HG03103 (cell line): ENCODE measurements around the gene SYDE2.
A peak's percentile ranks its signal among the peaks of the same experiment; 100 is the strongest.
"Not testable (repeated sequence)": the region's sequence is repeated elsewhere in the genome, so short reads cannot be mapped to it uniquely, and the experiment has no call there.

ENCODE experiments used
- ATAC-seq: cut with Tn5 transposase; IDR thresholded peaks from one replicate; pipeline ENCODE4 v1.9.1; 2021; ENCODE audit warnings: low read depth; ENCODE audit not compliant: unreplicated experiment

Gene SYDE2

GRCh38 chr1:85172684-85173337 lies 28.0 kb downstream of the SYDE2 start:
- no peak for ATAC-seq

- ATAC-seq, result no peak
These were observed 29.1 kb downstream of the SYDE2 start for GRCh38 chr1:85171721-85172120.

DNA sequence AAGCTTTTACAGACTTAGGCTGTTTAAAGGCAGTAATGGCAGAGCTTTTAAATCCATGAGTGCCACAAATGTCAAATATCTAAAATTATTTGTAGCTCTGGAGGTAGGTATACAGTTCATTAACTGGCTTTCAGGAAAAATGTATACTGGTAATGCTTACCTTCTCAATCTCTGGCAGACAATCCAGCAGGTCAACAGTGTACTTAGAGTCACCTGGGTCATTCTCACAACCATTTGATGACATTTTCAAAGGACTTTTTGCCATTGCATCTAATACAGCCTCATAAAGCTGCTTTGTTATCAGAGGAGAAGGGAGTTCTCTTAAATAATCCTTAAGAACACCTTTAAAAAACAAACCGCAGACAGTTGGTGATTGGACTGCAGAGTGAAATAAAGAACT lies 31.9 kb downstream of the SYDE2 start:
- ATAC-seq, result no peak

GRCh38 chr1:85166351-85166750 lies 34.5 kb downstream of the SYDE2 start:
- no peak for ATAC-seq

DNA sequence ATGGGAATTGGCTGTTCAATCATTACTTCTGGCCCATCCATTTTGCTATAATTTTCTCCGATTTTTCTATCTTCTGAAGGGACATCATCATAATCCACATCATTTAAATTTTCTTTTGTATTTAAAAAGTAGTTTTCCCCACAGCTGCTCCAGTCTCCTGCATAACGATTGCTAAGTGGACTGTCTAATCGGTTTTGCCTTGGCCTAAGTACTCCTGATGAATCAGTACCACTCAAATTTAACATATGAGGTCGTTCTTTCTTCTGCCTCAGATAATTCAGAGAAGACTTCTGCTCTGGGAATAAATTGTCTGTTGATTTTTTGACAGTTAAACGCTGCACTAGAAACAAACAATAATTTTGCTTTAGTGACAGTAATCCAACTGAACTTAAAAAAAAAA lies 41.9 kb downstream of the SYDE2 start:
- ATAC-seq, result no peak

- no peak for ATAC-seq
These were observed 43.4 kb downstream of the SYDE2 start for GRCh38 chr1:85157436-85157835.

- no peak for ATAC-seq
These were observed 47.5 kb downstream of the SYDE2 start for GRCh38 chr1:85153149-85153891.

DNA sequence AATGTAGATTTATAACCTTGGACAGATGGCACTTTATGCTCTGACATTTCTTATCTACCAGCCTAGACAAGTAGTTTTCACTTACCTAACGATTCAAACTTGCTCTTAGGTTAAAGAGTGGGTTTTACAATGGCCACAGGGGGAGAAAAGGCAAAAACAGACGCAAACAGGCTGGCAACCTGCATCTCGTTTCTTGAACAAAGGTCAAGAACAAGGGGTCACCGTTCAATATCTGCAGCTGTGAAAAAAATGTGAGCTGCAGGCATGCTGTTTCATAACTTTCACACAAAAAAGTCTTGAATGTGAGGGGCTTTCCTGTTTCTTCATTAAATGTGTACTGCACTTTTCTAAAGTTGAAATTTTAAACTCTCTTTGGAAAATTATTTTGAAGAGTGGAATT lies 49.4 kb downstream of the SYDE2 start:
- ATAC-seq, result no peak

DNA sequence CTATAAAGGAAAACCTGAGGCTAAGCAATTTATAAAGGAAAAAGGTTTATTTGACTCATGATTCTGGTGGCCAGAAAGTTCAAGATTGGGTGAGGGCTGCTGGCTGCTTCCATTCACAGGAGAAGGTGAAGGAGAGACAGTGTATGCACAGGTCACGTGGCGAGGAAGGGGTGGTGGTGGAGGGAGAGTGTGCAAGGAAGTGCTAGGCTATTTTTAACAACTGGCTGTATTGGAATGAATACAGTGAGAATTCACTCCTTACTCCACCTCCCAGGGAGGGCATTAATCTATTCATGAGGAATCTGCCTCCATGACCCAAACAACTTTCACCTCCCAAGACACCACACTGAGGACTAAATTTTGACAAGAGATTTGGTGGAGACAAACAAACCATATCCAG lies 51.0 kb downstream of the SYDE2 start:
- ATAC-seq, result no peak

DNA sequence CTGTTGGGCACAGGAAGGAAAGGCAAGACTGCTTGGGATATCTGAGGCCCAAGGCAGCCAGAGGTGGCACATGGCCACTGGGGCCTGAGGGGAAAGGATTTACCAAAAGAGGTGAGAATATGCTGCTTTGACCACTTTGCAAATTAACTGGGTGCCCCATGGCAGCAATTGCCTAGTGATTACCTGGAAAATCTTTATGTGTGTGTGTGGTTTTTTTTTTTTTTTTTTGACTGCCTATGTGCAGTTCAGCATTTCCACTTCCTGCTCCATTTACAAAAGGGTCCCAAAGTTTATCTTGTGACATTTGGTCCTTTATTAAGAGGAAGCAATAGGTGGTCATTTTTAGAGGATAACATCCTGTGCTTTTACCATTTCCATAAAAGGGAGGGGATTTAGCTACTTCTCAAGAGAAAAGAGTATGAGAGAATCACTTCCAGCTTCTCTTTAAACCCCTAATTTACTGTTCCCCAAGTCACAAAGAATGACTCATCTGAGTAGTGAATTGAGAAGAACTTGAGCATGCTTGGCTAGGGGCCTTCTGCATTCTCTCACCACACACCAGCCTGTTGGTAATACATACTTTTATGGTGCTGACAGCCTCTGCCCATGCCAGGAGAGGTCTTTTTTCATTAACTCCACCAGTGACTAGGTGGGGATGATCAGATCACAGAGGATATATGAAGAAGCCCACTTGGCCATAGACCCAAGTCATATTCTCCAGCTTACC lies 52.1 kb downstream of the SYDE2 start:
- peak; percentile 91 for ATAC-seq

DNA sequence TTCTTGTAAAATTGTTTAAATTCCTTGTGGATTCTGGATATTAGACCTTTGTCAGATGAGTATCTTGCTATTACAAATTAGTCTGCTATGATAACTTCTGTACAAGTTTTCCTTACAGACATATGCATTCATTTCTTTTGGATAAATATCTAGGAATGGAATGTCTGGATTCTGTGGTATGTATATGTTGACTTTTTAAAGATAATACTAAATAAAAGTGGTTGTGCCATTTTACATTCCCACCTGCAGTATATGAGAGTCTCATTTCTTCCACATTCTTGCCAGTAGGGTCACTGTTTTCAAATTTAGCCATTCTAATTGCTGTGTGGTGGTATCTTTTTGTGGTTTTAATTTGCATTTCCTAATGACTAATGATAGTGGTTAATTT lies 53.9 kb downstream of the SYDE2 start:
- ATAC-seq, result no peak

- ATAC-seq, result not testable (repeated sequence)
These were observed 54.4 kb downstream of the SYDE2 start for GRCh38 chr1:85146298-85146971.

DNA sequence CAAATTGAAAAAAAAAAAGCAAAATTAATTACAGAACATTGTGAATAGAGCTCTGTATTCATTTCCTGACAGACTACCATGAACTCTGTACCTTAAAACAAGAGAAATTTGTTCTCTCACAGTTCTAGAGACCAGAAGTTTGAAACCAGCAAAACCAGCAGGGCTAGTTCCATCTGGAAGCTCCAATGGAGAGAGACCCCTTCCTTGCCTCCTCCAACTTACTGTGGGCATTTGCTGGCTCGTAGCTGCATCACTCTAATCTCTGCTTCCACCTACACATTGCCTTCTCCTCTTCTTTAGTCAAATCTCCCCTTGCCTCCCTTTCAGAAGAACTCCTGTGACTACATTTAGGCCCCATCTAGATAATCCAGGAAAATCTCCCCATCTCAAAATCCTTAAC lies 56.5 kb downstream of the SYDE2 start:
- no peak for ATAC-seq

- no peak for ATAC-seq
These were observed 58.1 kb downstream of the SYDE2 start for GRCh38 chr1:85142753-85143152.

GRCh38 chr1:85138439-85138838 lies 62.4 kb downstream of the SYDE2 start:
- ATAC-seq, result not testable (repeated sequence)

DNA sequence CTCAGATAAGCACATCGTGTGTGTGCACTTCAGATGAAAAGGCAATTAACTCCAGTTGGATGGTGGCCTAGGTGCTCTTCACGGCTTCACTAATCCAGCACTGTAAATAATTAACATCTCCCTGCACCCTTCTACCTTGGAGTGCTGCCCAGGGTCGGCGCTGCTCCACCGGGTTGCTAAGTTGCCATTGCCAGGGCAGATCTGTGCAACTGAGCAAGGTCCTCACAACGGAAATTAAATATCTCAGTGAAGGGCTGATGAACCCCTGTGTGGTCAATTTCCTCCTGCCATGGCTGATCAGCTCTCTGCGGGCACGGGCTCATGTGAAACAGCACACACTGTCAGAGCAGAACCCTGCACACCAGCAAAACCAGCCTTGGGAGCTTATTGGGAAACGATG lies 63.2 kb downstream of the SYDE2 start:
- no peak for ATAC-seq

DNA sequence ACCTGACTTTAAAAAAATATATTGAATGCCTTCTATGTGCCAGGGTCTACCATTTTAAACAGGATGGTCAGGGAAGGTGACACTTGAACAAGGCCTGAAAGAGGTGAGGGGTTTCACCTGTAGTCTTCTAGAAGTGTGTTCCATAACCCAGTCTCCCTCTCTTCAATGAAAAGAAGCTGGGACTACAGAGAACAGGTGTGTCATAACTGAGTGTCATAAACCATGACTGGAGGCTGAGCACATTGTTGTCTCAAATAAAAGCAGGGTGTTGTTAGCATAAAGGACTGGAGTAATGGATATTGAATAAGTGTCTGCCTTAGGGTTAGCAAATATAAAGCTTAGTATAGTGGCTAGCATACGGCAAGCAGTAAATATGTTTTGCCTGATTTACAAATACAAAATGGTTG lies 65.4 kb downstream of the SYDE2 start:
- no peak for ATAC-seq

GRCh38 chr1:85134583-85135391 lies 66.0 kb downstream of the SYDE2 start:
- no peak for ATAC-seq

- ATAC-seq, result no peak
These were observed 67.2 kb downstream of the SYDE2 start for GRCh38 chr1:85133565-85134159.
